ENCODE measurements around the gene CCL21.

- TF ChIP-seq, protein P1, sequence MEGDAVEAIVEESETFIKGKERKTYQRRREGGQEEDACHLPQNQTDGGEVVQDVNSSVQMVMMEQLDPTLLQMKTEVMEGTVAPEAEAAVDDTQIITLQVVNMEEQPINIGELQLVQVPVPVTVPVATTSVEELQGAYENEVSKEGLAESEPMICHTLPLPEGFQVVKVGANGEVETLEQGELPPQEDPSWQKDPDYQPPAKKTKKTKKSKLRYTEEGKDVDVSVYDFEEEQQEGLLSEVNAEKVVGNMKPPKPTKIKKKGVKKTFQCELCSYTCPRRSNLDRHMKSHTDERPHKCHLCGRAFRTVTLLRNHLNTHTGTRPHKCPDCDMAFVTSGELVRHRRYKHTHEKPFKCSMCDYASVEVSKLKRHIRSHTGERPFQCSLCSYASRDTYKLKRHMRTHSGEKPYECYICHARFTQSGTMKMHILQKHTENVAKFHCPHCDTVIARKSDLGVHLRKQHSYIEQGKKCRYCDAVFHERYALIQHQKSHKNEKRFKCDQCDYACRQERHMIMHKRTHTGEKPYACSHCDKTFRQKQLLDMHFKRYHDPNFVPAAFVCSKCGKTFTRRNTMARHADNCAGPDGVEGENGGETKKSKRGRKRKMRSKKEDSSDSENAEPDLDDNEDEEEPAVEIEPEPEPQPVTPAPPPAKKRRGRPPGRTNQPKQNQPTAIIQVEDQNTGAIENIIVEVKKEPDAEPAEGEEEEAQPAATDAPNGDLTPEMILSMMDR (IDR thresholded peaks at IDR 0.05): no peak
- TF ChIP-seq POLR2A (IDR thresholded peaks at IDR 0.05): no peak
Observed at GRCh38 chr9:34671307-34671706, 38.6 kb downstream of the CCL21 start.
